GM21423 (cell line): Measurements from ENCODE around the gene HOXB6.

Experiments
- ATAC-seq: cut with Tn5 transposase; IDR thresholded peaks from one replicate; pipeline ENCODE4 v1.9.1; 2021; ENCODE audit warnings: mild to moderate bottlenecking, moderate library complexity; ENCODE audit not compliant: unreplicated experiment

The HOXB6 gene

DNA sequence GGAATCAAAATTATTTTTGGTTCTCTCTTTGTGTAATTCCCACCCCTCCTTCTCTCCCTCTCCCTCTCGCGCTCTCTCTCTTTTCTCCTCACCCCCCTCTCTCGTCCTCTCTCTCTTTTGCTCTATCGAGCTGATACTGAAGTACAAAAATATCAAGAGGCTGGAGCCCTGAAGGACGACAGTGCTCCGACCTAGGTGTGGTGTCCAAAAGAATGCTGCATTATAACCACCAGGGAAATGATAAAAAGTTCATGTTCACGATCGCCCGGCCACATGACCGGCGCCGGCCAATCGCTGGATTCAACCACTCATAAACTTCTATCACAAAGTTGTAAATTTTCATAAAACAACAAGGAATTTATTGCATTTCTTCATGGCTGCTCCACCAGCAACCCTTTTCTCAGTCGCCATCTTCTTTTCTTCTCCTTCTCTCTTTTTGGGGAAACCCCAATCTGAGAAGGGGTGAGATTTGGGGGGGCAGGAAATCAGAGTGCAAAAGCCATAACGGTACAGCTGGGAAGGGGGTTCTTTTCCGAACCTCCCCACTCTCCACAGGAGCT lies at the start of gene HOXB6:
HOXB6 (minus strand) TSS at position 217 of the 560 bp plus-strand sequence. CDS start 6,836 bp downstream, outside the sequence.
- ATAC-seq: no peak

DNA sequence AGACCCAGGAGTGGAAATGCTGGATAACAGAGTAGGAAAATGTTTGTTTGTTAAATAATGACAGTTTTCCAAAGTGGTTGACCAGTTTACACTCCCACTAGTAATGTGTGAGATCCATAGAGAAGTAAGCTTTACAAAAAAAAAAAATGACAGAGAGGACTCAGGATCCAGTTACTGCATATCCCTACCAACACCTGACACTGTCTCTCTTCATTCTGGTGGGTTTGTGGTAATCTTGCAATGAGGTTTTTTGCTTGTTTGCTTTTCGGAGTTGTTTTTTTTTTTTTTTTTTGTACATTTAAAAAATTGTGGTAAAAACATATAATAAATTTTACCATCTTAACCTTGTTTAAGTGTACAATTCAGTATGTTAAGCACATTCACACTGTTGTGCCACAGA lies 45.0 kb upstream of the HOXB6 start:
- ATAC-seq: no peak

DNA sequence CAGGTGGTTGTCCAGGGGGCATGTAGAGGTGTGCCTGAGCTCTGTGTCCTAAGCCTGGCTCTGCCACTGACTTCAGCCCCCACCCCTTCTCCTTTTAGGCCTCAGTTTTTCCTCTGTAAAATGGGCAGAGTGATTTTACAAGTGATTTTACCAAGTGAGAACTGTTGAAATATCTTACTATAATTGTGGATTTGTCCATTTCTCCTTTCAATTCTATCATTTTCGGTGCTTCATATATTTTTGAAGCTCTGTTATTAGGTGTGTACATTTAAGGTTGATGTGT lies 43.1 kb upstream of the HOXB6 start:
- no peak for ATAC-seq

DNA sequence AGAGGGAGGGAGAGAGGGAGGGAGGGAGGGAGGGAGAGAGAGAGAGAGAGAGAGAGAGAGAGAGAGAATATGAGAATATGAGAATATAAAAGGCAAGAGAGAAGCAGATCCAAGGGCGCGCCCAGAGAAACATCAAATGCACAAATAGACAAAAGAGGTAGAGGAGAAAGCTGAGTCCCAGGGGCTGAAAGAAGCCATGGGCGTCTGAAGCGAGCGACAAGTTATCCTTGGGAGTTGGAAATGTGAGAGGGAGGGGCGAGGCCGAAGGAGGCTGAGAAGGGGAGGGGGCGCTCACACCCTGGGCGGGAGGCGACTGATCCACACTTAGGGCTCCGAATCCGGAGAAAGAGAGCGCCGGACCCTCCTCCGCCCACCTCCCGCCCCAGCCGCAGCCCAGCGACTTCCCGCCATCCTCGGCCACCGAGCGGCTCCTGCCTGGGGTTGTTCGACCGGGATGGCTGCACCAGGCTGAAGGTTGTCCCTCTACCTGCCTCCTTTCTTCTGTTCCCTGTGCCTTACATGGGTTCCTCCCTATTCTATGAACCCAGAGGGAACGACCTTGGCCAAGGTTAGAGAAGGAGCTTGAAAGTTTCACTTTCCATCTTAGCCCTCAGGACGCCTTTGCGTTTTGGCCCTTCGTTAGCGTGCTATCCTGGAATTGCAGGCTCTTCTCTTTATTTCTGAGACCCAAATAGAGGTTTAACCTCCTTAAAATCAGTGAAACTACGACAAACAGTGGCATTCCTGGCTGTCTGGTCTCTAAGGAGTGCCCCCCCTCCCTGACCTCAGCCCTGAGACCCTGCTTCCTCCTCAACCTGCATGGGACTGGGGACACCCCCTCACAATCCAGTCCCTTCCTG lies 42.5 kb upstream of the HOXB6 start:
- no peak for ATAC-seq

DNA sequence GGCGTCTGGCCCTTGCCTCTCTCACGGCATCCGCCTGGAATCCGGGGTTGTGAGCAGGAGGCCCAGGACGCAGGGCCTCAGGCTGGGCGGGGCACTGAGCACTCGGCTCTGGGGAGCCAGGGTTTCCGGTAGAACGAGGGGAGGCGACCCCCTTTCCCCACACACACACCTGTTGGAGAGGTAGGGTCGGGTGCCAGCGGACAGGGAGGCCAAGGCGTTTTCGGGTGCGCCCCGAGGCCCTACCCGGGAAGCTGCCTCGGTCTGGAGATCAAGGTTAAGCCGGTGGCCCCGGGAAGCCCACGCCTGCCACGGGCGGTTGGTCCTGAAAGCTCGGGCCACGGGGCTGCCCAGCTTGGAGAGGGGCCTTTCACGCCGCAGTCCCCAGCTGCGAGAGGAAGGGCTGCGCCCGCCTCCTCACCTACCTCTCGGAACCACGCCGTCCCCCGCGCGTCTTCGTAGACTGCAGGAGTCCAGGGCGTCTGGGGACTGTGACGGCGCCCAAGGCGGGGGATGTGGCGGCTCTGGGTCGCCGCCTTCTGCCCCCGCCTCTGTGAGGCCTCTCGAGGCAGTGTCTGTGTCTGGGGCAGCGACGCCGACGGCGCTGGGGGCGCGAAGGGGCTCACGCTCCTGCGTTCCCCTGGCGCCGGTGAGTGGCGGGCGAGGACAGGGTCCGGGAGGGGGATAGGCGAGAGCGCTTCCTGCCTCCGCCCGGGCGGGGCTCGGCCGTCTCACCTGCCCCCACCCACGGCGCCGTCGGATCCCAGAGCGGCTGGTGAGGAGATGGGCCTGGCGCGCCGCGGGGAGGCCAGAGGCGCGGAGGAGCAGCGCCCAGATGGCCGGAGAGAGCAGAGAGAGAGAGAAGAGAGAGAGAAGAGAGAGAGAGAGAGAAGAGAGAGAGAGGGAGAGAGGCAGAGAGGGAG lies 41.7 kb upstream of the HOXB6 start:
- ATAC-seq: no peak

DNA sequence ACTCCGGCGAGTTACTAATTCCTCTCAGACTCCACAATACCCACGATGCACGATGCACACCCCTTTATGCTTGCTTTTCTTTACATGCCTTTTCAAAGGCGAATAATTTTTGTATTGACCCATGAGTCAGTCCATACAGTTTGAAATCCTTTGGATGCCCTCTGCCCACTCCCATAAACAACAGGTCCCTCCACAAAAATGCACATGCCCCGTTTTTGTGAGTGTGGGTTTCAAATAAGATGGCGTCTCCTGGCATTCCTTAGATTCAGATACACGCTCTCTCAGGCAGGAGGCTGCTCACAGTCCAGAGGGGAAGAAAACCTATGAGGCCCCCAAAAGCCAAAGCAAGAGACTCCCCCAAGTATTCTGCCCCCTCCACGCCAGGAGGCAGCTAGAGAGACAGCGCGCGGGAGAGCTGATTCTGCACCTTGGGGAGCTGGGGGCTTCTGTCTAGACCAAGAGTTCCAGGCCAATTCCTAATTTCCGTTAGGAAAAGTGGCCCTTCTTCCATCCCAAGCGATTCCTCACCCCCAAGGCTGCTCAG lies 40.9 kb upstream of the HOXB6 start:
- ATAC-seq: no peak

DNA sequence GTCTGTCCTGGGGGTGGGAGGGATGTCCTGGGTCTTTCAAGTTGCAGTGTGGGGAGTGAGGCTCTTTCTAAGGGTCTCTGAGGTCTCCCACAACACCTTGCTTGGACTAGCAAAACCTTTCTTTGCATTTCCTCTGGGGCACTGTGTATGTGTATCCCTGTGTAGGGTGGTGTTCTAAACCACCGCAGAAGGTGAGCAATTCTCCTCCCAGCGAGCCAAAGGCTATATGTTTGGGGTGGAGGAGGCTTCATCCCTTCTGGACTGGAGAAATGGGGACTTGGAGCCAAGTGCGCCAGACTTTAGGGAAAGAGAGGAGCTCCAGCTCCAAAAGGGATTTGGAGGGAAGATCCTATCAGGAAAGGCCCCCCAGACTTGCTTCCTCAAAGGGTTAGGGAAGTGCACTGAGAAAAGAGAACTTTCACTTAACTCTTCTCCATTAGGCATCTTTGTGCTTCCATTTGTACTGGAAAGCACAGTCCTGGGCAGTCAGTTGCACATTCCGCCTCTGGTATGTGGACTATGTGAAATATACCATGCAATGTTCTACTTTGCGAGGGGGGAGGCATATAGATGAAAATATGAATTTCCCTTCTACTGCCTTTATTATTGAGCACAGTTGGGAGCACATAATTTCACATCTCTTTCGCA lies 40.2 kb upstream of the HOXB6 start:
- ATAC-seq: no peak

DNA sequence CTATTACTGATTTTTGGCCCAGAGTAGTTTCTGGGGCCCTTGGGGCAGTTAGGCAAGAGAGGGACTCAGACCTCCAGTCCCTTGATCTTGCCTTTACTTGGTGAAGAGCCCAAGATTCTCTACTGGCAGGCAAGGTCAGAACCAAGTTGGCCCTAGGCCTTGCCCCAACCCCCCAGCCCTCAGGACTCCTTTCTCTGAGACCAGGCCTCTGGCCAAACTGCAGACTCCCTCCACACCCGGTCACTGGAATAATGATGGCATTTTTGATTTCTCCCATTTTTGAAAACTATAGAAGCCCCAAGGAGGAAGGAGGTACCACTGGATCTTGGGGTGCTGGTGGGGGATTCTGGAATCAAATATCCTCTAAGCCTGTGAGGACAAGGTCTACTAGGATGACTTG lies 39.4 kb upstream of the HOXB6 start:
- ATAC-seq: no peak

DNA sequence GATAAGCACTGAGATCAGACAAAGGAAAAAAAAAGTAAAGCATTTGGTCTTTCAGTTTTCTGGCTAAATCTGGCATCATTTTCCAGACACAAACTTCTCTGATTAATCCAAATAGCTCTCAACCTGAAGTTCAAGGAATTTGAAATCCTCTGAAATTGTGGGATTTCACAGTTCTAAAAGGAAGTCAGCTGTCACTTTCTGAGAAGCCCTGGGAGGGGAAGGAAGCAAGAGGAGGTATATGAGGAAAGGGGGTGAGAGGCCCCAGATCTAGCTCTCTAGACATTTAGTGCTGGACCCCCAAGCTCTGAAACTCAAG lies 38.9 kb upstream of the HOXB6 start:
- ATAC-seq: no peak

DNA sequence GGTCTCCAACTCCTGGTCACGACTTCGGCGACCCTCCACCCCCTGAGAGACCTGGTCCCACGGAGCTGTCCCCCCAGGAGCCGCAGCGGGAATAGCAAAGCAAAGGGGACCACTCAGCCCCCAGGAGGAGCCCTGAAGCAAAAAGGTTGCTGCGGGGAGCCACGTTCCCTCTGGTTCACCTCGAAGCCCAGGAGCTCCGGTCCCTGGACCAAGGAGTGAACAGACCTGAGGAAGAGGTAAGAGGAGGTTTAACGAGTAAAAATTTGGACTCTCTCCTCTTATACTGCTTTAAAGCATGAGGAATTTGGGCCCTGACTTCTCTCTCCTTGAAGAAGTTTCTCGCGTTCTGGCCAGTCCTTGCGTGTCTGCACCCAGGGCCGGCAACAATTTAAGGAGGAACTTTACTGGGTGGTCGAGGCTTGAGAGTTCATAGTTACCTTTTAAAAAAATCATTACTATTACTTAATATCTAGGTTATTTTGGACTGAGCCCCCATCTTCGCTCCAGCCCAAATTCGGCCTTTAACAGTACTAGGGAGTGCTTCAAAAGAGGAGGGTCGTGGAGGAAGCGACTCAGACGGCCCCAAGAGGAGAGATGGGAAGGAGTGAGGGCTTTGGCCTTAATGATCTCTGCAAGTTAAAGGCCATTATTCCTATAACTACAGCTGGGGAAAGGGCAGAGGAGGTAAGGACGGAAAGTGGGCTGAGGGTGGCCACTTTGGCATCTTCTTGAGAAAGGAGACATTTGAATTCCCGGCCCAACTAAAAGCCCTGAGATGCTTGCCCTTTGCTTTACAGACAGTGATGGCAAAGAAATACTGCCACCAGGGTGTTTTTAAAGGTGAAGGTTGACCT lies 38.3 kb upstream of the HOXB6 start:
- no peak for ATAC-seq

DNA sequence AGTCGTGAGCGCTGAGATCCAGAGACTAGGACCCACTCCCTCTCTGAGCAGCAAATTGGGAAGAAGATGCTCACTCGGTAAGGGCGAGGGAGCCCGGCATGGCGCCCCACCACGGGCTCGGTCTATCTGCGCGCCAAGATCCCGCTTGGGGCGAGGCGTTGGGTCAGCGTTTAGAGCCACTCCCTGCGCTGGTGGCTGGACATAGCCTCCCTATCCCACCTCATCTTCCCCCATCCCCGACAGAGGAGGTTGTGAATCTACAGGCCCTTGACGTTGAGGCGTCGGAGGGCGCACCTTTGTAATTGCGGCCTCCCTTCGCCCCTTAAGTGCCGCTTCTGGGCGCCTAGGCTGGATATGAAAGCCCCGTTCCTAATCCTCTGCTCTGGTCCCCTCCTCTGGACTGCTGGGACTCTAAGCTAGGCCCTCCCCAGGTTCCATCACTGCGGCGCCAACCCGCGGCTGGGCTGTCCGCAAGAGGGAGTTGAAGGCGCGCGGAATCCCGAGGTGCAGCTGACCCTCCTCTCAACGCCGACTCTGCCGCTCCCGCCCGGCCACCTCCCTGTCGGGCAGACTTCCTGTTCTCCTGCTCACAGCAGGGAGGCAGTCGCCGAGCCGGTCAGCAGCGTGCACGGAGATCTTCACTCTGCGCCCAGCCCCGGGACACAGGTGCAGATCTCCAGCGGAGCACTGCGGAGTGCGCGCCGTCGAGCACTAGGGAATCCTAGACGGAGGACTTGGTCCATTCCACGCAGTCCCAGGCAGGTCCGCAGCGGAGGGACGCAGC lies 37.5 kb upstream of the HOXB6 start:
- ATAC-seq: no peak

DNA sequence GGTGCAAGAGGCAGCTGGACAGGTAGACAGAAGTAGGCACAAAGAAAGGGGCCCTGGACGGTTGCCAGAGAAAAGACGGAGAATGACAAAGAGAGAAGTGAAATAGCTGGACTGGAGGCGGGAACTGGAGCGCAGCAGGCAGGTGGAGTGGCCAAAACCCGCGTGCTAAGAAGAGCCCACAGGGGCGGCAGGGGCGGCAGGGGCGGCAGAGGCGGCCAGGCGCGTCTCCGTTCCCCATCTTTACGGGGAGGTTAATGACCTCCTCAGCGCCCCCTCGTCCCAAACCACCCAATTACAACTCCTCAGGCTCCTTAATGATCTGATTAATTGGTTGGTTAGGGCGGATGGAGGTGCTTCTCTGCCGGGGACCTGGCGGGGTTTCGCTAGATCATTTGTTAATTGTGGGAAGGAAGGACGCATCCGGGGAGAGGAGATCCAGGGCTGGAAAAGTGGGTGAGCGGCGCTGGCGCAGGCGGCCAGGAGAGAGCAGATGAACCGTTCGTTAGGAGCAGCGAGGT lies 36.8 kb upstream of the HOXB6 start:
- ATAC-seq: no peak

DNA sequence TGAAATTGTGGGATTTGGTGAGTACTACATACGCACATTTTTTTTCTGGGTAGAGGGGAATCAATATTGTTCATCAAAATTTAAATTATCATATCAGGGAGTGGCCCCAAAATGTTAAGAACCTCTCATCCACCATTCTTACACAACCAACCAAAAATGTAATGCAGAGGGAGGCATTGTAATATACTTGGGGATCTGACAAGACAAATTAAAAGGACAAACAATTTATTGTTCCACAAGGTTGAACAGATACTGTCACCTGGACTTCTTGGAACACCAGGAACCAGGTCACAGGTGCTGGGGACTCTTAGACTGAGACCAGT lies 36.0 kb upstream of the HOXB6 start:
- no peak for ATAC-seq

DNA sequence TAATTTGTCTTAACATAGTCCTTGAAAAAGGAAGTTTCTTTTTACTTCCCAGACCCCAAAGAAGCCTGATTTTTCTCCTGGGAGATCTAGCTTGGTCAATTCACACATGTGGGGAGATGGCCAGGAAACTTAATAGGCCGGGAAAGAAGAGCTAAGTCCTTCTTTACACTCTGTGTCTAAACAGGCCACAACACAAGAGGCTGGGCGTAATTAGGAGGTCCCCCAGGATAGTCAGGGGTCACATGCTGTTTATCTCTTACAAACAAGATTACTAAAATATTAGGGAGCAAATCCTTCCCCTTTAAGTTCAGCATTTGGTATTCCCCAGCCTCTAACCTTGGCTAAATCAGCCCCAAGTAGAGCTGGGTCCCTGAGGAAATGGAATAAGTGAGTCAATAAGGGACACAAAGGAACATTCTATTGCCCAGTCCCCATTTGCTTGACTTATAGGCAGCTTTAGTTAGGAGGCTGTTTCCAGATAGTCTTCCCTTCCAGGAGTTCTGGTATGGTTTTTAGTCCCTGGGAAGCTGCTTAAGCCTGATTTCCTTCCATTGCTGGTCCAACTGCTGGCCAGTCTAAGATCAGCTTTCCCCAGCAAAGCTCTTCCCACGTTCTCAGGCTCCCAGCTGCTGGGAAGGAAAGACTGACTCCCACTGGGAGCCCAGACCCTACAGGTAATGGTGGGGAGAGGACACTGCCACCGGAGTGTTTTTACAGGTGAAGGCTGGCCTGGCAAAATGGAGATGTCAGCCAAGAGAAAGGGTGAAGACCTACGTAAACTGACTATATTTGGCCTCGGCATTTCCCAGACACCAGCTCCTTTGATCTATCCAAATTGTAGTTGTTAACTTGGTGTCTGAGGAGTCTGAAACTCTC lies 35.4 kb upstream of the HOXB6 start:
- no peak for ATAC-seq

DNA sequence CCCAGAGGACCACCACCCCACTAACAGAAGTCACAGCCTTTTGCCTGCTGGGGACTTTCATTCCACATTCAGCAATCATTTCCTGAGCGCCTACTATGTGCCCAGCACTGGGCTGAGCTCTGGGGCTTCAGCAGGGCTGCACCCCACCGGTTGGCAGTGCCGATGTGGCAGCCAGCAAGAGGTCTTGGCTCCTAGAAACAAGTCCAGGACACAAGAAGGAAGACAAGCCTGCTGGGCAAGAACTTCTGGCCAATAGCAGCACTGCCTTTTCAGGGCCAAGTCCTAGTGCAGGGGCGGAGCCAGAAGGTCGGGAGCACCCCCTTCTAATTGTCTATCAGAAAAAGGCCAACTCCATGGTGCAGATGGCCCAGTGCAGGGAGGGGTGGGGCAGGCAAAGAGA lies 34.4 kb upstream of the HOXB6 start:
- no peak for ATAC-seq

DNA sequence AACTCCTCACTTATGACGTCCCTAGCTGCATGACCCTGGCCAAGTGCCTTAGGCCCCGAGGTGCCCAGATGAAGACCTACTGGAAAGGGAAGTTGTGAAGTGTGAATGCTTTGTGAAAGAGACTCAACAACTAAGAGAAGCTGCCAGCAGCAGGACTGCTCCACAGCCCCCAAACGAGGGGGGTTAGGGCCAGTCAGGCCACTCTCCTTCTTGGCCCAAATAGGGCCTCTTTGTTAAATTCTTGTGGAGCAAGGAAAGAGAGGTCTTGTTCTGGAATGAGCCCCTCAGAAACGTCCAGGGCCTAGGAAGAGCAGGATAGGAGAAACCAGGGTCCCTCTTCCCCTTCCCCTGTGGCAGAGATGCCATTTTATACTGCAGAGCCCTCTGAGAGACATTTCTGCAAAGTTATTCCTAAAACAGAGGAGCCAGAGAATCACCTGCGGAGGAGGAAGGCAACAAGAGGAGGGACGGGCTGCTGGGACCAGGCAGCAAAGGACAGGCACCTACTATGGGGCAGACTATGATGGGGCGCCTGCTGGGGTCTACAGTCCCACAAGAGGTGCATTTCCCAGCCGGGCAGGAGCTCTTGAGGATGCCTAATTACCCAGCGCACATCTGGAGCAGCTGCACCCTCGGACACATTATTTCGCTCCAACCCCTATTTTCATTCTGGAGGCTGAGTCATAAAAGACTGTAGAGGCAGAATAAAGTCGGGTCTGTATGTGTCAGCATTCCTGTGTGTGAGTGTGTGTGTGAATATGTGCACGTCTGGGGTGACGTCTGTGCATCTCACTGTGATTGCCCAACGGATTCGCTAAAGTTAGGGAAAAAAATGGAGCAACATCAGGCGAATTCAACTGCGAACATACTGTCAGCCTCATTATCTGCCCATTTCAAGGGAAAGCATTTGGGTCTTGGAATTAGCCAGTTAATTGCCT lies 32.8 kb upstream of the HOXB6 start:
- ATAC-seq: no peak
